SKM-1 treated with dmso at 0.1 percent for 144 hours (cell line): ENCODE results near the gene TRAF2.
"Not testable (repeated sequence)": the region's sequence is repeated elsewhere in the genome, so short reads cannot be mapped to it uniquely, and the experiment has no call there.

ENCODE experiments used
- DNase-seq: peaks from one replicate; lab custom pipeline; 2025; ENCODE audit not compliant: unreplicated experiment; lab: John Stamatoyannopoulos, UW

The TRAF2 gene

GRCh38 chr9:136857581-136858412 is 28.5 kb upstream of the TRAF2 start:
- no peak for DNase-seq

DNA sequence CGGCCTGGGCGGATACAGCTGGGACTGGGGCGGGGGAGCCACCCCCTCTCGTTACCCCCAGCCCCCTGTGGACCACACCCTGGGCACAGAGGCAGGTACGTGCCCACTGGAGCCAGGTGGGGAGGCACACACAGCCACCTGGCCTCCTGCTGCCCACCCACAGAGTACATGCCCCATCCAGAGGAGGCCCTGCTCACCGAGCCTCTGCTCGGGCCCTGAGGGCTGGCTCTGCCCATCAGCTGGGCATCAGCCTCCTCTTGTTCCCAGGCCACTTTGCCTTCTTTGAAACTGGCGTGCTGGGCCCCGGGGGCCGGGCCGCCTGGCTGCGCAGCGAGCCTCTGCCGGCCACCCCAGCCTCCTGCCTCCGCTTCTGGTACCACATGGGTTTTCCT is 27.9 kb upstream of the TRAF2 start:
- DNase-seq, result no peak

DNA sequence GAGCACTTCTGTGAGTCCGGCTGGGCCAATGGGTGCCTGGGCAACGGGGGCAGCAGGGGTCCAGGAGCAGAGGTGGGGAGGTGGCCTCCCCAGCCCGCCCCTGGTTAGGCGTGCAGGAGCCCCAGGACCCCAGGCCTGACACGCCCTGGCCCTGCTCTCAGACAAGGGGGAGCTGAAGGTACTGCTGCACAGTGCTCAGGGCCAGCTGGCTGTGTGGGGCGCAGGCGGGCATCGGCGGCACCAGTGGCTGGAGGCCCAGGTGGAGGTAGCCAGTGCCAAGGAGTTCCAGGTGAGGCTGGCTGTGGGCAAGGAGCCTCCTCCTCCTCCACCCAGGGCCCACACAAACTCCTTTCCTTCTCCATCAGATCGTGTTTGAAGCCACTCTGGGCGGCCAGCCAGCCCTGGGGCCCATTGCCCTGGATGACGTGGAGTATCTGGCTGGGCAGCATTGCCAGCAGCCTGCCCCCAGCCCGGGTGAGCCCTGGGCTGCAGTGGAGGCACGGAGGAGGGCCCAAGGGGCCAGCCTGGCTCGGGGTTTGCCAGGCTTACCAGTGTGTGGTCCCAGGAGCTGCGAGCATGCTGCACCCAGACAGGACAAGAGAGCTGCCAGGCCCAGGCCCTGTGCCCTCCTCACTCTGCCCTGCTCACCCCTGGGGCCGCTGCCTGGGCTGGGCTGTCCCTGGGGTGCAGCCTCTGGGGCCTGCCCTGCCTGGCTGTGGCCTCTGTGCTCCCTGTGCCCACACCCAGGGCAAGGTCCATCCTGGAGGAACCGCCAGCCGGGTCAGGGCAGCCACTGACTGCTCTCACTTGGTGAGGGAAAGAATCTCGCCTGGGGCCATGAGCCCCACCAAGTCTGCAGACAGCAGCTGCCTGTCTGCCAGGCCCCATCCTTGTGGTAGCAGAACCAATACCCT is 27.2 kb upstream of the TRAF2 start:
- no peak for DNase-seq

- DNase-seq, result no peak
Measured at GRCh38 chr9:136860529-136860928, 25.8 kb upstream of the TRAF2 start.

- DNase-seq, result no peak
Measured at GRCh38 chr9:136860933-136861873, 25.1 kb upstream of the TRAF2 start.

DNA sequence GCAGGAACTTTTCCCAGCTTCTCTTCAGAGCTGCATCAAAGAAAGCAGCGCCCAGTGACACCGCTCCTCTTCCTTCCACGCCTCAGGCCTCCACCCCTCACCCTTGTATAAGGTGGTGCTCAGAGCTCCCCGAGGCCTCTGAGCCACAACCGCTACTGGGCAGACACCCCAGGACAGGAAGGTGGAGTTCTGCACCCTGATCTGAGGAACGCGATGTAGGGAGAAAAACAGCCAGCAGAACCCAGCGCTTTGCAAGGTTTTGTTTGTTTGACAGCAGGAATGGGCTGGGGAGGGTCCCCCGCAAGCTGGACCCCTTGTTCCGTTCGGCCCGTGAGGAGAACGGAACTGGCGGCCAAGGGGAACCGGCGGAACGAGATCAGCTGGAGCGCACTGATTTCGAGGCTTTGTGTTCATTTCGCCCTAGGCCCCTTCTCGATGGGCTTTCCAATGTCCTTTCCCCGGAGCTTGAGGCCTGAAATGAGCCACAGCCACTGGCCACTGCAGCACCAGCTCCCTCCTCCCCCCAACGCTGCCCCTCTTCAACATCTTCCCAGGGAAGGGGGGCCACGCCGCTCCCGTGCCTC is 24.4 kb upstream of the TRAF2 start:
- DNase-seq, result no peak

DNA sequence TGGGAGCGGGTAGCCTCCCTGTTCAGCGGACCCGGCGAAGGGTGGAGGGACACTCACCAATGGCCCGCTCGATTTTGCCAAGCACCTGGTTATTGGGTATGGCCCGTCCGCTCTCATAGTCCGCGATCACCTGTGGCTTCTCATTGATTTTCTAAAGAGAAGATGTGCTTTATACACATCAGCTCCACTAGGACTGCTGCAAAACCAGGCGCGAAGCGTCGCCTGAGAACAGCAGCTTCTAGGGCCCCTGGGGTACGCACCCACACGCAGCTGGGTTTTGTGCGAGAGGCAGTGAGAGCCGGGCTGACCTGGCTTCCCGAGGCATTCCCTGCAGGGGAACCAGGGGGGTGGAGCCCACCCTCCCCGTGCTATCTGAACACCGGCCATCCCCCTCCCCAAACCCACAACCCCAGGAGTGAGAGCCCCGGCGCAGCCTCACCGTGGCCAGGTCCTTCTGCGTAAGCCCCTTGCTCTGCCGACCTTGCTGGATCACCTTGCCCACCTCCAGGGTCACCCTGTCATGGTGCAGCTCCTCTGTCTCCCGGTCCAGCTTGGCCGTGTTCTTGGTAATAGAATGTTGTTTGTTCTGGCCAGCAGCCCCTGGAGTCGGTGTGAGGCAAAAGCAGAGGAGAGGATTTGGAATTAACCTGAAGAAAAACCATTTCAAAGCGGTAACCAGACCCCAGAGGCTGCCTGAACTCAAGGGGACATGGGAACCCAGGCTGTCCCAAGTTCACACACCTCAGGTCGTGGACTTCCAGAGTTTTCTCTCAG is 23.3 kb upstream of the TRAF2 start:
- DNase-seq, result no peak

GRCh38 chr9:136863623-136864273 is 22.6 kb upstream of the TRAF2 start:
- DNase-seq, result no peak

DNA sequence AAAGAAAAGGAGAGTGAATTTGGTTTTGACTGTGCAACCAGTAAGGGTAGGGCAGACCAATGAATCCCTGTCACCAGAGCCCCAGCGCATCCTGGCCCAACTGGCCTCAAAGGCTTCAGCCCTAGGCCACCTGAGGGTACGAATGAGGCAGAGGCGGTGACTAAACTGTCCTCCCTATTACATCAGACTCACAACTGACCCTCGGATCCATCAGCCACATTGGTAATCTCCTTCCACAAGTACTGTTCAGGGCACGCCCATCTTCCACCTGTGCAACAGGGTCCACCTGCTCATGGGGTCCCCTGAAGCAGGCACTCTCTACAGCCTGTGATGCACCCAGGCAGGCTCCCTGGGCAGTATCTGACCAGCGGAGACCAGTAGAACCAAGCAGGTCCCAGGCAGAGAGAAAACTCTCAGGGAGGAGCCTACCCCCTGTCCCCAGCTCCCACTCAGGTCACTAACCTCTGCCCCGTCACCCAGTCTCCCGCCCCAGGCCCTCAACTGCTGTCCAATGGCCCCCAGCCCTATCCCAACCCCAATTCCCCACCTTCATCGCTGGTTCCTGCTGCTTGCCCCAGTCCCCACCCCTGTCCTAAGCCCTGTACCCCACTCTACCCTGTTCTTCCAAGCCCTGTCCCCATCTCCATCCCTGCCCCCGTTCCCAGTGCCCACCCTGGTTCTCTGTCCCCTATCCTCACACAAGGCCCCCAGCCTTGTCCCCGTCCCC is 21.1 kb upstream of the TRAF2 start:
- DNase-seq, result no peak

DNA sequence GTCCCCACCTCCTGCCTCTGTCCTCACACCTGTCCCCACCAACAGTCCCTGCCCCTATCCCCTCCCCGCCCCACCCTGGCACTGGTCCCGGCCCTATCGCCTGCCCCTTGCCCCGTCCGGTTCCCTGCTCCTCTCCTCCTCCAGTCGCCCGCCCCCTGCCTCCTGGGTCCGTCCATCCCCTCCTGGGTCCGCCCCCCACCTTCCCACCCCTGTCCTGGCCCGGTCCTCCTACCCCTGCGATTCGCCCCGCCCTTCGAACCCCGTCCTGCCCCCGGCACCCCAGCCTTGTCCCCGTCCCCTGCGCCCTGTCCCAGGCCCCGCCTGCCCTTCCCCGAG is 20.6 kb upstream of the TRAF2 start:
- DNase-seq, result no peak

GRCh38 chr9:136866898-136867421 is 19.4 kb upstream of the TRAF2 start:
- DNase-seq, result not testable (repeated sequence)

- DNase-seq, result no peak
Measured at GRCh38 chr9:136867480-136867879, 18.8 kb upstream of the TRAF2 start.

DNA sequence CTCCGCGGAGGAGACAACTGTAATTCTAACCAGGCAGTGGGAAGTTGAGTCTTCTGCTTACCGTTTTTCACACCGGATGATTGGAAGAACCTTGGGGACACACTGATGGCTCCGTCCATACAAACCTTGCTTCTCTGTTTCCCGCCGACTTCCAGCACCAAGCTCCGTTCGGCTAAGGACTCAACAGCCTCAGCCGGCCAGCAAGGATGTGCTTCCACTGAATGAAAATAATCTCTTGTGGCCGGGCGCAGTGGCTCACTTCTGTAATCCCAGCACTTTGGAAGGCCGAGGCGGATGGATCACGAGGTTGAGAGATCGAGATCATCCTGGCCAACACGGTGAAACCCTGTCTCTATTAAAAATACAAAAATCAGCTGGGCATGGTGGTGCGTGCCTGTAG is 18.4 kb upstream of the TRAF2 start:
- DNase-seq, result no peak

DNA sequence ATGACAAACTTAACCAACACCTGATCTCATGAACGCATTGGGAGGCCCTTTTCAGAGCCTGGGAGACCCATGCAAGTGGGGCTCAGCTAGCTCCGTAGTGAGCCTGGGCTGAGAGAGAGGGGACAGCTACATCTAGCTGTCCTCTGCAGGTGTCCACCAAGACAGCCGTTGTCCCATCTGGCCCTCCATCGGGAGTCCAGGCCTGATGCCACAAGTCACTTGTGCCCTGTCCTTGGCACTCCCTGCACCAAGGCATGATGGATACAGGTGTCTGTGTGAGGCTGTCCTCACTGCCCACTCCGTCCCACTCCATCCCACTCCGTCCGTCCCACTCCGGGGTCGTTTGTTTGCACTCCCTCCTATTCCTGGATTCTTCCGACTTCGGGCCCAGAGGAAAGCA is 17.7 kb upstream of the TRAF2 start:
- no peak for DNase-seq

DNA sequence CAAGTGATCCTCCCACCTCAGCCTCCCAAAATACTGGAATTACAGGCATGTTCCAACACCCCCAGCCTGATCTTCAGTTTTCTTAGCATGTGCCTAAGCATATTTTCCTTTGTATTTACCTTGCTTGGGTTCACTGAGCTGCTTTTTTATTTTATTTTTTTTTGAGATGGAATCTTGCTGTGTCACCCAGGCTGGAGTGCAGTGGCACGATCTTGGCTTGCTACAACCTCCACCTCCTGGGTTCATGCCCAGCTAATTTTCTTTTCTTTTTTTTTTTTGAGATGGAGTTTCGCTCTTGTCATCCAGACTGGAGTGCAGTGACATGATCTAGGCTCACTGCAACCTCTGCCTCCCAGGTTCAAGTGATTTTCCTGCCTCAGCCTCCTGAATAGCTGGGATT is 16.7 kb upstream of the TRAF2 start:
- not testable (repeated sequence) for DNase-seq

GRCh38 chr9:136875155-136875554 is 11.2 kb upstream of the TRAF2 start:
- DNase-seq, result no peak

GRCh38 chr9:136876476-136876875 is 9.8 kb upstream of the TRAF2 start:
- no peak for DNase-seq

DNA sequence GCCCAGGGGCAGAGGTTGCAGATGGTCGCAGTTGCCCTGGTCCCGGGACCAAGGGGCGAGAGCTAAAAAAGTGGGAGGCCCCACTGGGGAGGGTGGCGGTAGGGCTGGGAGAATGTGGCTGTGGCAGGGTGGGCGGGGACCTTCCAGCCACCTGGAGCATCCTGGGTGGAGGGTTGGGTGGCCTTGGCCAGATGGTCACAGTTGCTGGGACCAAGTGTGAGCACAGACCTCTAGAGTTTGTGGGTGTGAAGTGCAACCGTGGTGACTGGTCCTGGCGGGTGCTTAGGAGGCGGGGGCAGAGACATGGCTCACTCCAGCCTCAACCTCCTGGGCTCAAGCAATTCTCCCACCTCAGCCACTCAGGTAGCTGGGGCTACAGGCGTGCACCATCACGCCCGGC is 5.7 kb upstream of the TRAF2 start:
- DNase-seq, result peak; percentile 5

DNA sequence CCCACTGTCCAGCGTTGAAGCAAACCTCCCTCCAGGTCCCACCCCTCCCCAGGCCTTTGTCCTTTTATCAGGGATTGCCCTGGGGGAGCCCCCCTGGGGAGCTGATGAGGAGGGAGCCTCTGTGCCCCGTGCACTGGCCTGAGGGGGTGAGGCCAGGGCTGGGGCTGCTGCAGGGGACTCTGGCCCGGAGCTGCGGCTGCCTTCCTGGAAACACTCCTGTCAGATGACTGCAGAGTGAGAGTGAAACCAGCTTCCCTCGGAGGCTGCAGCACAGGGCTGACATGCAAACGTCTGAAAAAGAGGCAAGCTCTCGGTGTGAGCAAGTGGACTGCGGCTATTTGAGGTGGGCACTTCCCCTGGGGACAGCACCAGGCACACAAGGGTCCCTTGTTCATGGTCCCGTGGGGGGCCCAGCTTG is 4.6 kb upstream of the TRAF2 start:
- no peak for DNase-seq
